ENCODE measurements around the gene NR3C1.

Gene NR3C1

GRCh38 chr5:143228597-143229293 is 174.7 kb downstream of the NR3C1 start:
- DNase-seq = no peak

Data from right forelimb (tissue), 1 donor.